Measurements from ENCODE around the gene FGFR3.

- TF ChIP-seq POLR2AphosphoS5 (IDR thresholded peaks at IDR 0.05; ENCODE audit: low read depth, low read length) (no peak), TAF1 (IDR thresholded peaks at IDR 0.05; ENCODE audit: low read depth, low read length) (no peak), POLR2A (IDR thresholded peaks at IDR 0.05; ENCODE audit: low read depth, low read length) (no peak), SPI1 (IDR thresholded peaks at IDR 0.05; ENCODE audit: low read depth, low read length) (no peak), POU2F2 (IDR thresholded peaks at IDR 0.05; ENCODE audit: low read depth, low read length) (no peak), PAX5 (IDR thresholded peaks at IDR 0.05; ENCODE audit: insufficient read depth, low read length, severe bottlenecking) (no peak)
Observed at GRCh38 chr4:1793496-1793840, 375 bp downstream of the FGFR3 start.
